Urothelium cell line (cell line): Measurements from ENCODE around the gene RPS23.

Source experiments
- DNase-seq: peaks from one replicate; pipeline ENCODE4 v3.0.0; 2011; ENCODE audit warnings: low spot score, mixed read lengths
- FAIRE-seq: peaks from 2 replicates; lab custom pipeline; 2011; peaks lifted over from hg19 to GRCh38; lab: Jason Lieb, UNC

RPS23 gene

GRCh38 chr5:82246960-82247574, 31.1 kb downstream of the RPS23 start:
- no peak for FAIRE-seq
- no peak for DNase-seq

GRCh38 chr5:82244854-82245635, 33.1 kb downstream of the RPS23 start:
- no peak for FAIRE-seq
- no peak for DNase-seq

- no peak for DNase-seq
- FAIRE-seq, result no peak
Observed at GRCh38 chr5:82244151-82244550, 34.0 kb downstream of the RPS23 start.

- FAIRE-seq (no peak), DNase-seq (no peak)
Observed at GRCh38 chr5:82234885-82235284, 43.3 kb downstream of the RPS23 start.

GRCh38 chr5:82225525-82226172, 52.5 kb downstream of the RPS23 start:
- peak; percentile 61 for DNase-seq
- no peak for FAIRE-seq
